ENCODE results near the gene PRSS36.
"Not testable (repeated sequence)": the region's sequence is repeated elsewhere in the genome, so short reads cannot be mapped to it uniquely, and the experiment has no call there.

Gene PRSS36

DNA sequence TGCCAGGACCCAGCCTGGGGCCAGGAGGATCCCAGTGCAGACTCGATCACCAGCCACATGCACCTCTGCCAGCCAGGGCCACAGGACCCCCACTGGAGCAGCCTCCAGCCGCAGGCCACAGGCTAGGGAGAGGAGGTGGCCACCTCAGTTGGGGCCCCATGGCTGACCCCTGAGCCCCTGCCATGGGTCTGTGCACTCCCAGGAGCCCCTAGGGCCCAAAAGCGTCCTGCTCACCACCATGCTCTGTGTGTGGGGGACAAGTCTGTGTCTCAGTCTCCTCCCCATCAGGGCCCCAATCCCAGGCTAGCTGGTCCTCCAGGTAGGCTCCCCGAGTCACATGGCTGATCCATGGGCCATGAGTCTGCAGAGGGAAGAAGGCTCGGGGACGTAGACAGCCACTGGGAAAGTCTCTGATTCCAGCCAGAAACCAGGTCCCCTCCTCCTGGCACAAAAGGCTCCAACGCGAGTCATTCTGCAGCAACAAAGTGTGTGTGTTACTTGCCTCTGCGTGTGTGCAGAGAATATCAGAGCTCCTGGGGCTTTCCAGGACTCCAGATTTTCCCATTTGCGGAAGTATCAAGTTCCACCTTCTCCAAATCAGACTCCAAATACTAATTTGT is 8.3 kb downstream of the PRSS36 start:
- DNase-seq, result no peak

DNA sequence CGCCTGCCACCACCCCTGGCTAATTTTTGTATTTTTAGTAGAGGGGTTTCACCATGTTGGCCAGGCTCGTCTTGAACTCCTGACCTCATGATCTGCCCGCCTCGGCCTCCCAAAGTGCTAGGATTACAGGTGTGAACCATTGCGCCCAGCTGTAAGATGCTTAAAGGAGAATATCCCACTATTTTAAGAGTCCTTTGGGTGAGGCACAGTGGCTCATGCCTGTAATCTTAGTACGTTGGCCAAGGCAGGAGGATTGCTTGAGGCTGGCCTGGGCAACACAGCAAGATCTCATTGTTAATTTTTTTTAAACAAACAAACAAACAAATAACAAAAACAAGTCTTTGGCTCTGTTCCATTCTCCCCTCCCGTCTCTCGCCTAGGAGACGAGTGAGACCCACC is 8.8 kb downstream of the PRSS36 start:
- DNase-seq, result not testable (repeated sequence)

DNA sequence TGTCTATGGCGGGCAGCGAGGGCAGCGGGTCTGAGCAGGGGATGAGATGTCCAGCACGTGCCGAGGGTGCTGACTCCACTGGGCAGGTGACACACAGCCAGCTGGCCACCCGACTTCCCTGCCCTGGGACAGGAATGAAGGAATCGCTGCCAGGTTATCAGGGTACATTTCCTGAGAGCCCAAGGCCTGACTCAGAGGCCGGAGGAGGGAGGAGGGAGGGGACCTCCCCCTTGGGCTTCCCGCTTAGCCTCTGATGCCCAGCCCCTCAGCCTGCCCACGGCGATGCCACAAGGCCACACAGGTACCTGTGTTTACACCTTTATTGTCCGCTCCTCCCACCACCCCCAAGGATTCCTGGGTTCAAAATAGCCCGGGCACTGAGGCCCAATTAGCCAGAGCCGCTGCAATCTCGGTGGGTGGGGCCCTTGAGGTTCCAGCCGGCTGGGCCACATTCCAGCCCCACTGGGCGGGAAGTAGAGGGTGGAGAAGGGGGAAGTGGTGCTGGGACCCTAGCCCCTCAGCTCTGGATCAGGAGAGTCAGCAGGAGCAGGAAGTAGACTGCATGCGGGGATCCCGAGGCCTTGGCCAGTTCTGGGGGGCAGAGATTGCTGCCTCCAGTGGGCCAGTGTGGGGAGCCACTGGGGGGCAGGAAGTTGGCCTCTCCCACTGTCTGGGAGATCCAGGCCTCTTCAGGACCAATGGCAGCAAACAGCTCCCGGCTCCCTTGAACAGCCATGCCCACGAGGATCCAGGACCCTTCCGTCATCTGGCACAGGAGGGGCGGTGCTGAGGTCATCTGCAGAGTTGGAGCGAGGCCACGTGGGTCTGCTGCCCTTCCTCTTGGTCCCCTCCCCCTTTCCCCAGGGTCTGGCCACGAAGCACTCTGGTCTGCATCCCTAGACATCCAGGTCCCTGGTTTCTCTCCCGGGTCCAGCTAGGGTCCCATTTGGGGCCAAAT is 11.0 kb downstream of the PRSS36 start:
- no peak for DNase-seq

DNA sequence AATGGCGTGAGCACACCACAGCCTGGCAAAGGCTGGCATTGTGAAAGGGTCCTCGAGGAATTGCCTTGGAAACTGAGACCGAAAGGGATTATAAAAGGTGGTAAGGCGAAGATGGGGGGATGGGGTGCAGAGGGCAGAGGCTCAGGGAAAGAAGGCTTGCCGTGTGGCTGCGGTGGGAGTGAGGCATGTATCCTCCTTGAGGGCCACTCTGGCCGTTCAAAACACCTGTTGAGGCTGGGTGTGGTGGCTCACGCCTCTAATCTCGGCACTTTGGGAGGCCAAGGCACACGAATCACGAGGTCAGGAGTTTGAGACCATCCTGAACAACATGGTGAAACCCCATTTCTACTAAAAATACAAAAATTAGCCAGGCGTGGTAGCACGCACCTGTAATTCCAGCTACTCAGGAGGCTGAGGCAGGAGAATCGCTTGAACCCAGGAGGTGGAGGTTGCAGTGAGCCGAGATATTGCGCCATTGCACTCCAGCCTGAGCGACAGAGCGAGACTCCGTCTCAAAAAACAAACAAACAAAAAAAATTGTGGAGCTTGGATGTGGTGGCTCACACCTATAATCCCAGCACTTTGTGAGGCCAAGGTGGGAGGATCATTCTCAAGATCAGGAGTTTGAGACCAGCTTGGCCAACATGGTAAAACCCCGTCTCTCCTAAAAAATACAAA is 12.9 kb downstream of the PRSS36 start:
- not testable (repeated sequence) for DNase-seq

DNA sequence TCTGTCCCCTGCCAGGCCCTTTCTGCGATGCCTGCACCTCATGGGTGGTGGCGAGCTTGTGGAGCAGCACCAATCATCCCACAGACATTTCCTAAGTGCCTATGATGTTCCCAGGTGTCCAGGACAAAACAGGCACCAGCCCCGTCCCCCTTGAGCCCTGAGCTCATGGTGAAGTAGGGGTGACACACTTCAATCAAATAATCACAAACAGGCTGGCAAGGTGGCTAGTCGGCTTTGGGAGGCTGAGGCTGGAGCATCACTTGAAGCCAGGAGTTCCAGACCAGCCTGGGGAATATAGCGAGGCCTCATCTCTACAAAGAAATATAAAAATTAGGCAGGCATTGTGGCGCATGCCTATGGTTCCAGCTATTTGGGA is 13.6 kb downstream of the PRSS36 start:
- DNase-seq, result no peak

DNA sequence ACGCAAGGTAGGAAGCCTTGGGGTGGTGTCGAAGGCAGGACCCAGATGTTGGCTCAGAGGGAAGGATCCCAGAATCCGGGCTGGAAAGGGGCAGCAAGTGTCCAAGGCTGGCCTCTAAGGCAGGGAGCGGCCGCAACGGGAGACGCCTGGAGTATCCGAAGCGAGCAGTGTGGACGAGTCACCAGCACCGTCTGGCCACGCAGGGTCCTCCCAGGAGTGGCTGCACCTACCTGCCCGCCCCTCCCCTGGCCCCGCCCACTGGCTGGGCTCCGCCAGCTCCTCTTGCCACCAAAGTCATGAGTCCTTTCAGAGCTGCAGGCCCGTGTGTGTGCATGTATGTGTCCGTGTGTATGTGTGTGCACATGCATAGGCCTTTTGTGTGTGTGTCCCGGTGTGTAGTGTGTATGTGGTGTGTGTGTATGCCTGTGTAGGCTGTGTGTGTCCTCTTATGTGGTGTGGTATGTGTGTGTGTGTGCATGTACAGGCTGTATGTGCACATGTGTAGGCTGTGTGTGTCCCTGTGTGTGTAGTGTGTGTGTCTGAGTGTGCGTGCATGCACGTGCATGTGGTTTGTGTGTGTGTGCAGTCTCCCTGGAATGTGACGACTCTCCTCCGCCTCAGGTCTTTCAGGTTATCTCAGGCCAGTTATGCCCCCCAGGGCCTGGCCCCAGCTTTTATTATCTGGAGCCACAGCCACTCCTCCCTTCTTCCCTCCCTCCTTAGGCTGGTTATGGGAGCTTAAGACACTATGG is 14.2 kb downstream of the PRSS36 start, which contains the start of gene PRSS8:
Gene PRSS8, minus strand, starts transcription at position 193 of the 752 bp plus-strand sequence. CDS start 229 bp downstream, outside the sequence.
- no peak for DNase-seq

DNA sequence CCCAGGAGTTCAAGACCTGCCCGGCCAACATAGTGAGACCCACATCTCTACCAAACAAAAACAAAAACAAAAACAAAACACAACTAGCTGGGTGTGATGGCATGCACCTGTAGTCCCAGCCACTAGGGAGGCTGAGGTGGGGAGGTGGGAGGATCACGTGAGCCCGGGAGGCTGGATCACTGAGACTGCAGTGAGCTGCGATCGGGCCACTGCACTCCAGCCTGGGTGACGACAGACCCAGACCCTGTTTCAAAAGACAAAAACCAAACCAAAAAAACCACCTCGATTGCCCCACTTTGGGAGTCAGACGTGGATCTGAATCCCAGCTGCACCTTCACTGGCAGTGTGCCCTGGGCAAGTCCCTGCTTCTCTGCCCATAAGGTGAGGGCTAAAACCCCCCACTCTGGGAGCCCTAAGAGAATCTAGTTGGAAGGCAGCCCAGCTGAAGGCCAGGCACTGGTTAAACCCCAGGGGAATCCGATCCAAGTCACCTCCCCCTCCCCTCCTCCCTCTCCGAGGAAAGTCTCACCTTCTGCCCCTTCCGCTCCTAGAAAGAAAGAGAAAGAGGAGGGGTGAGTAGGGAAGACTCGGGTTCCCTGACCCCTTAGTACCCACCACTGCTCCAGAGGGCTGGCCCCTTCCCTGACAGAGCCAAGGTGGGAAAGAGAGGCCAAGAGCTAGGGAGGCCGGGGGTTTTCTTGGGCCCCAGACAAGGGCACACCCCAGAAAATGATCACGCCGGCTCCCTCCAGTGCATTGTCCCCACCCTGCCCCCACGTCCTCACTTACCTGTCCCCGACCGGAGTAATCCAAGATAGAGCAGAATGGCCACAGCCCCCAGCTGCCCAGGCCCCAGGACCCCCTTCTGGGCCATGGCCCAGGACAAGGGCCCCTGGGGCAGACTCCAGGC is 15.0 kb downstream of the PRSS36 start:
- DNase-seq, result no peak

DNA sequence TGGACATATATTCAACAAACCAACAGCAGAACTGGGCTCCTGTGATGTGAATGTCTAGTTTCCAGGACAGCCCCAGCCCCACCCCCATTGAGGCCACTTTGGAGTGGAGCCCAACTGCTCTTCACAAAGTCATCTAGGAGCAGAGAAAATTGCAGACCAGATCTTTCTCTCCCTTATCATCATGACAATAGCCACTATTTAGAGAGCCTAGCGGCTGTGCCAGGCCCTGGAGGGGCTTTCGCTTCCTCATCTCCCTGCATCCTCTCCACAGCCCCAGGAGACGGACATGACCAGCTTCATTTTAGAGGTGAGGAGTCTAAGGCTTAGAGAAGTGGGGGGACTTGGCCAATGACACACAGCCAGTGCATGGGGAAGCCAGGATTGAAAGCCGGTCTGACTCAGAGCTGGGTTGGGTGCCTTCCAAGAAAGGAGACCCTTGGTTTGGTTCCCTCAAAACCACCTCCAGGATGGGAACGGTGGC is 15.7 kb downstream of the PRSS36 start:
- no peak for DNase-seq

DNA sequence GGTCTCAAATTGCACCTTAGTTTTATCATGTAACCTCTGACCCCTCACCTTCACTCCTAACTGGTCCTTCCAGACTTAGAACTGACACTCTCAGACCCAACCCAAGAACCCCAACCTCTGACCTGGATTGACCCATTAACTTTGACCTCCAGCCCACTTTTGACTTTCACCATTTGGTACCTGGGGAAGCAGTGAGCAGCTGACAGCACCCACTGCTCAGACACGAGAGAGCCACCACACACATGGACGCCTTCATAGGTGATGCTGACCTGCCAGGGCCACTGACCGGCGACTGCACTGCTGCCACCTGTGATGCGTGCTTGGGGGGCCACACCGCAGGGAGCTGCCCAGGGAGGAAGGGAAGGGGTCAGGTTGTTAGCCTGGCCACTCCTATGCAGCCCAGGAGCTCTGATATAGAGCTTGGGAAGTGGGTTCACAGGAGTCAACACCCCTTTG is 16.8 kb downstream of the PRSS36 start:
- DNase-seq, result no peak

DNA sequence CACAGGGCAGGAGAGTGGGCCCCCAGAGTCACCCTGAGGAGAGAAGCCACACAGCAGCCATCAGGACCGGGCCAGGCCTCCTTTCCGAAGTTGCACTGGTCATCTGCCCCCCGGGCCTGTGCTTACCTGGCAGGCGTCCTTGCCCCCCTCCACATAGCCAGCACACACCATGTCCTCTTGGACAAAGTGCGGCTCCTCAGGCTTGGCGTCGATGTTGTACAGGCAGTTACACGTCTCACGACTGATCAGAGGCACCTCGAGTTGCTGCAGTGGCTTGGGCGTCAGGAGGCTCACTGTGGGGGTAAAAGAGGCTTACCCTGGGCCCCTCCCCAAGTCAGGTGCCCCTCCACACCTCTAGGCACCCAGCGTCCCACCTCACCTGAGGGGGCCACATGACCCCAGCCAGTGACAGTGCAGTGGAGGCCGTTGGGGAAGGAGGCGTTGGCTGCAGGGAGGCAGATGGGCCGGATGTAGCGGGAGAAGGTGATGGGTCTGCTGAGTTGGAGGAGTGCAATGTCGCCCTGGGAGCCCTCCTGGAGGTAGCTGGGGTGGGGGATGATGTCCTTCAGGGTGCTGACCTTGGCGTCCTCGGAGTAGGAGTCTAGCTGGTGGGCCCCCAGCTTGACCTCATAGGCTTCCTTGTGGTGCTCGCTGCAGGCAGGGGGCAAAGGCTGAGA is 17.4 kb downstream of the PRSS36 start:
- no peak for DNase-seq

DNA sequence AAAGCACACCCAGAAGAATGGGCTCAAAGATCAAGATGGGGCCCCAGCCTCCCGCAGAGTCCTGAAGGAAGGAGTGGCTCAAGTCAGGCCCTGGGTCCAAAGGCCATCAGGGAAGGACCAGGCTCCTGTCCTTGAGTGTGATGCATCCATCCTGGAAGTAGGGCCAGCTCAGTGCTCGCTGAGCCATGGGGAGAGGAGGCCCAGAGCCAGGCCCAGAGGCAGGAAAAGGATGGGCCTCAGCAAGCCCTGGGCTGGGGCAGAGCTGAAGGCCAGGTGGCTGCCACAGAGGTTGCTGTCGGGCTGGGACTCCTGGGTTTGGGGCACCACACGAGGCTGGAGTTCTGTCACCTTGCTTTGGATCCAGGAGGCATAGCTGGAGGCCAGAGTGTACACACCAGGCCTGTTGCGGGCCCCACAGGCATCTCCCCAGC is 18.0 kb downstream of the PRSS36 start:
- no peak for DNase-seq

DNA sequence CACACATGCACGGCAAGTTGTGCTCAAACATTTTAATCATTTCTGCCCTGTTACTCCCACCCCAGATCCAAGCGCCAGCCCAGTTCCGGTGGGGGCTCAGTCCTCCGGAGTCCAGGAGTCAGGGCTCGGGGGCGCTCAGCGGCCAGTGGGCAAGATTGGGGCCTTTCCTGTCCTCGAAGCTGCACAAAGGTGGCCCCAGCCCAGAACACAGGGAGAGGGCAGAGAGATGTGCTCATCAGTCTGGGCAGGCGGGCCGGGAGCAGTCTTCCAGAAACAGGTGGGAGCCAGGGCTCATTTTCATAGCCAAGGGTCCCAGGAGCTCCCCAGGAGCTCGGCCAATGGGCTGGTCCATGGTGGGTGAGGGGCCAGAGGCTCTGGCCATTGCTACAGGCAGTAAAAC is 18.4 kb downstream of the PRSS36 start:
- DNase-seq, result no peak

DNA sequence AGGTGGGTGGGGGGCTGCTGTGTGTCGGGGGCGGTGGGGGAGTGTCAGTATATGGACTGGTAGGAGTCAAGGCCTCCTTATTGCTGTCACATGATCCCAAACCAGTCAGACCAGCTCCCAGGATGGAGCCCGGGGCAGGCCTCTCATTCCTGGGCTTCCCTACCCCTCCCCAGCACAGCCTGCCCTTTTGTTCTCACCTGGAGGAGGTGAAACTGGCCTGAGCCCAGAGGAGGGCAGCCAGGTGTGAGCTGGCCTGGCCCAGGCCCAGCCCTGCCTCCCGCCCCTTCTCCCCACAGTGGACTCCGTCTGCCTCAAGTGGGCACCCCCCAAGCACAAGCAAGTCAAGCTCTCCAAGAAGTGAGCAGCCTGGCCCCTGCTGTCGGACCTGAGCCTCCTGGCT is 19.0 kb downstream of the PRSS36 start:
- no peak for DNase-seq

DNA sequence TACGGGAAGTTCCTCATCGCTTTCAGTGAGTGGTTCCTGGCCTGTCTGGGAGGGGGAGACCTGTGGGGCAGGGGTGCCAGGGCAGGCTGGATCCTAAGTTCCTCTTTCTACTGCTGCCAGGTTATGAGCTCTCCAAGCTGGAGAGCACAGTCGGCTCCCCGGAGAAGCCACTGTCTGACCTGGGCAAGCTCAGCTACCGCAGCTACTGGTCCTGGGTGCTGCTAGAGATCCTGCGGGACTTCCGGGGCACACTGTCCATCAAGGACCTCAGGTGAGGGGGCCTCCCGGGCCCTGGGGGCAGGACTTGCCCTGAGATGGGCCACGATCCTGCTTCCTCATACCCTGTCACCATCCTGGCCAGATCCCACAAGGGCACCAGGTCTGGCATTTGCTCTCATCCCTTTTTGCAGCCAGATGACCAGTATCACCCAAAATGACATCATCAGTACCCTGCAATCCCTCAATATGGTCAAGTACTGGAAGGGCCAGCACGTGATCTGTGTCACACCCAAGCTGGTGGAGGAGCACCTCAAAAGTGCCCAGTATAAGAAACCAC is 19.5 kb downstream of the PRSS36 start:
- DNase-seq, result peak; percentile 67 to 73

DNA sequence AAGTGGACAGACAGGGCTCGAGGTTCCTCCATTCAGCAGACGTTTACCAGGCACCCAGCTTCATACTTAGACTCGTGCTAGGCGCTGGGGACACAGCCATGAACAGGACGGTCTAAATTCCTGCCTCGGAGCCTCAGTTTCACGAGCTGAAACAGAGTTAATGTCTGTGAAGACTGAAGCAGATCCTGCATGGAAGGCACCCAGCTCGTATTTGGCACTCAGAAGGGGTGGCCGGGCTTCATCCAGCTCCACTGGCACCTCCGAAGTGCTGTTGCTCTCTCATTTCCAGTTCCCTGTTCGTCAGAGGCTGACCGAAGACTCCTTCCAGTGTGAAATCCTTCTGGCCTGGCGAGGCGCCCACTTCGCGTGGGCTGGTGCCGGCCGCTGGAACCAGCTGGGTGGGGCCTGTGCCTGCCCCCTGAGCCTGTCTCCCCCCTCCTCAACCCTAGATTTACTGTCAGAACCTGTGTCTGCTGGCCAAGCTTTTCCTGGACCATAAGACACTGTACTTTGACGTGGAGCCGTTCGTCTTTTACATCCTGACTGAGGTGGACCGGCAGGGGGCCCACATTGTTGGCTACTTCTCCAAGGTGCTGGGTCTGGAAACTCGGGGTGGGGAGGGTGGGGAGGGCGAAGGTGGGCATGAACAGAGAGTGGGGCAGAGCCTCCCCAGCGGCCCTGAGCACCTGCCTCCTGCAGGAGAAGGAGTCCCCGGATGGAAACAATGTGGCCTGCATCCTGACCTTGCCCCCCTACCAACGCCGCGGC is 20.1 kb downstream of the PRSS36 start:
- peak; percentile 11 to 22 for DNase-seq

DNA sequence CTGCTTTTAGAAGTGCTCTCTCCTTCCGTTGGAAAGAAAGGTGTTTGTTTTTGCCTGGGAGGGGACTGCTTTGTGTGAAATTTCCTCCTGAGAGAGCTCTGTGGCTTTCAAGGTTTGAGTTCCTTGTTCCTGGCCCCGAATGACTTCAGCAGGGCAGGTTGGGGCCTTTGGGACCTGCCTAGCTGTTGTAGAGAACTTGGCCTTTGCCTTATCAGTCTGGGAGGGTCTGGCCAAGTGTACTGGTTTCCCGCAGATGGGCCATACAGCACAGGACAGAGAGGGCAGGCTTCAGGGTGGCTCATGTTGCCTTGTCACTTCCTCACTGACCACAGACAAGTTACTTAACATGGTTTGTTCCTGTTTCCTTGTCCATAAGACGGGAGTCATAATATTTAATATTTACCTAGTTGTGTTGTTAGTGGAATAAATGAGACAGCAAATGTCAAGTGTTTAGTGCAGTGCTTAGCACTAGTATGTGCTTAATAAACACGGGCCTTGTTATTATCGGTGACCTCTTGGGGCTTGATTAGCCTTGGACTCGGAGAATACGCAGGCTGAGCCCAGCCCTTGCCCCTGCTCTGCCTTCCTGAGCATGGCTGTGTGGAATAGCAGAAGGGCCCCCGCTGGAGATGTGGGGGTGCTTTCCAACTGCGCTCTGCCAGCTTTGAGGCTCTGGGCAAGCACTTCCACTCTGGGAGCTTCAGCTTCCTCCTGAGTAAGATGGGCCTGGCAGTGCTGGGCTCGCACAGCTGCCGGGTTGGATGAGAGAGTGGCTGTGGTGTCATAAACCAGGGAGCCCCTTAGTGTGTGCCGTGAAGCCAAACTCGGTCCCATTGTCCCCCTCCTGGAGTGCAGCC is 20.9 kb downstream of the PRSS36 start:
- DNase-seq, result peak; percentile 99

DNA sequence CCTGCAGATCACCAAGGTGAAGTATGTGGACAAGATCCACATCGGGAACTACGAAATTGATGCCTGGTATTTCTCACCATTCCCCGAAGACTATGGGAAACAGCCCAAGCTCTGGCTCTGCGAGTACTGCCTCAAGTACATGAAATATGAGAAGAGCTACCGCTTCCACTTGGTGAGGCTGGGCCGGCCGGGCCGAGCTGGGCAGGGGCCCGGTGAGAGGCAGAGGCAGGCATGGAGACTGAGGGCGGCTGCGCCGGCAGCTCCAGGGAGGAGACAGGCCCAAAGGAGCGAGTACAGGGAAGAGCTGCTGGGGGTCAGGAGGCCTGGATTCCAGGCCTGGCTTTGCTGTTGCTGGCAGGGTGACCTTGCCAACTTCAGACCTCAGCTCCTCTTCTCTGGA is 22.7 kb downstream of the PRSS36 start:
- no peak for DNase-seq

DNA sequence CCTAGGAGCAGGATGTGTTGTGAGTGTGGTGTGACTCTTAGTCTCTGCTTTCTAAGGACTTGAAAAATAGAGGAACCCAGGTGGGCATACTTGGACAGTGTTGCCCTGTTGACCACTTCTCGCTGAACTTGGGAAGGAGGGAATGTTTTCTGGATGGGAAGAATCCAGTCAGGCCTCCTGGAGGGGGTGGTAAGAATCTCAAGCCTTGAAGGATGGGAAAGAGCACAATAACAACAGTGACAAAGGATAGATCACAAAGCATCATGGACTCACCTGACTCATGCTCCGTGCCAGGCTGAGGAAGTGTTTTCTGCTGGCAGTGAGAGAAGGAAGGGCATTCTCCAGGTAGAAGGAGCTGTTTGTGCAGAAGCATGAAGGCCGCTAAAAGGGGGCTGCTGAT is 24.0 kb downstream of the PRSS36 start:
- no peak for DNase-seq

DNA sequence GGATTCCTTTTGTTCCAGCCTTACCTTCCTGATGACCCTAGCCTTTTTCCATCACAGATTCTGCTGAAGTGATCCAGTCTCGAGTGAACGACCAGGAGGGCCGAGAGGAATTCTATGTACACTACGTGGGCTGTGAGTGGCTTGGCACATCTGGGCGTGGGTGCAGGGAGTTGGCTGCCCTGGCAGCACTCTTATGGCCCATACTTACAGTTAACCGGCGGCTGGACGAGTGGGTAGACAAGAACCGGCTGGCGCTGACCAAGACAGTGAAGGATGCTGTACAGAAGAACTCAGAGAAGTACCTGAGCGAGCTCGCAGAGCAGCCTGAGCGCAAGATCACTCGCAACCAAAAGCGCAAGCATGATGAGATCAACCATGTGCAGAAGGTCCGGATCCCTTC is 29.7 kb downstream of the PRSS36 start:
- no peak for DNase-seq

Measured in AML-193 (cell line).